Uterus (tissue), 4 donors: ENCODE data around the gene ZNF205. TPM values are rescaled to one million over a fixed set of nuclear protein-coding genes. Genes with fewer than 3 reads are reported as not detected.

ENCODE experiments used
- DNase-seq, 2 donors: peaks; one replicate each; pipeline ENCODE4 v3.0.0-alpha.2; 2019 to 2020
- H3K27ac ChIP-seq, 2 donors: fragments of 200-600 bp; sonication (generic); 1 replicate in 1 of 2; 2 replicates in 1 of 2; pipeline ENCODE4 v1.5.1; 2016 to 2018
- H3K27me3 ChIP-seq, 2 donors: fragments of 200-600 bp; sonication (generic); one replicate each; pipeline ENCODE4 v1.5.1; 2018 to 2019; ENCODE audit warnings: control low read depth in 1 of 2
- H3K36me3 ChIP-seq, 2 donors: fragments of 200-600 bp; sonication (generic); one replicate each; pipeline ENCODE4 v1.5.1; 2019; ENCODE audit warnings: control low read depth in 1 of 2
- H3K4me1 ChIP-seq, 2 donors: fragments of 200-600 bp; sonication (generic); one replicate each; pipeline ENCODE4 v1.5.1; 2018 to 2019; ENCODE audit warnings: control low read depth in 1 of 2
- H3K4me3 ChIP-seq, 2 donors: fragments of 200-600 bp; sonication (generic); 1 replicate in 1 of 2; 2 replicates in 1 of 2; pipeline ENCODE4 v1.5.1; 2018 to 2019; ENCODE audit warnings: mild to moderate bottlenecking in 1 of 2
- H3K9me3 ChIP-seq, 2 donors: fragments of 200-600 bp; sonication (generic); one replicate each; pipeline ENCODE4 v1.5.1; 2019; ENCODE audit warnings: control low read depth in 1 of 2
- CTCF ChIP-seq, 4 experiments: fragments of 200-600 bp in 2 of 4; fragments of 450-650 bp in 2 of 4; sonication (generic) in 2 of 4; IDR thresholded peaks; one replicate each; pipeline ENCODE4 v1.5.1; 2016 to 2019; ENCODE audit warnings: antibody characterized with exemption in 4 of 4, mild to moderate bottlenecking in 2 of 4, moderate library complexity in 1 of 4
- POLR2A ChIP-seq, 2 donors: fragments of 450-650 bp; IDR thresholded peaks; one replicate each; pipeline ENCODE4 v1.6.1; 2016; ENCODE audit warnings: antibody characterized with exemption in 2 of 2, mild to moderate bottlenecking in 1 of 2, moderate library complexity in 1 of 2
- intact Hi-C: fragments of 100-400 bp; cut with DNase I; formaldehyde crosslinking; loops from one replicate; pipeline ENCODE4 v1.15.1; 2023; ENCODE audit warnings: low total_unique reads
- total RNA-seq, 4 donors: library from RNA; depleted of rRNA in 3 of 4; stranded (reverse); fragments of >200 nt in 3 of 4; gene quantifications; one replicate each; pipeline versions ENCODE4 v1.1.0 to v1.2.4, GENCODE V29; 2014 to 2023
- donor health status: DM: yes; HTN: yes; CAD: no.

ZNF205 gene
- total RNA-seq, 4 donors from 2014 or later, result 12.9 to 26.9 (median 18.3) TPM

GRCh38 chr16:3113765-3114479 is 1.5 kb downstream of the ZNF205 start:
- H3K4me3 ChIP-seq, result peak overlapping the region in 1 of 2 donors; percentile 74
- TF ChIP-seq POLR2A (IDR thresholded peaks at IDR 0.05), result no peak
- TF ChIP-seq CTCF (IDR thresholded peaks at IDR 0.05), result no peak
- intact Hi-C loops, result no loop called here
- no peaks in the 10 kb centered on the region for H3K27me3 ChIP-seq
- no peaks in the 10 kb centered on the region for H3K36me3 ChIP-seq
- H3K27ac ChIP-seq, result no peak overlapping the region
- peaks cover 0 to 4% of the 10 kb centered on the region in 2 donors for H3K4me1 ChIP-seq
- DNase-seq, result no peak
- no peaks in the 10 kb centered on the region for H3K9me3 ChIP-seq

- intact Hi-C loops, result no loop called here
- no peaks in the 10 kb centered on the region for H3K36me3 ChIP-seq
- H3K4me3 ChIP-seq, result no peak overlapping the region
Measured at GRCh38 chr16:3115003-3115402, 2.6 kb downstream of the ZNF205 start.

GRCh38 chr16:3115561-3115960 is 3.2 kb downstream of the ZNF205 start:
- TF ChIP-seq POLR2A (IDR thresholded peaks at IDR 0.05), result no peak
- no peak for TF ChIP-seq CTCF (IDR thresholded peaks at IDR 0.05)
- intact Hi-C loops, result no loop called here
- H3K4me3 ChIP-seq, result no peak overlapping the region
- H3K9me3 ChIP-seq, result no peaks in the 10 kb centered on the region
- peaks cover 0 to 4% of the 10 kb centered on the region in 2 donors for H3K4me1 ChIP-seq
- H3K27me3 ChIP-seq, result no peaks in the 10 kb centered on the region
- H3K36me3 ChIP-seq, result no peaks in the 10 kb centered on the region
- DNase-seq, result no peak
- H3K27ac ChIP-seq, result no peak overlapping the region

More at GRCh38 chr16:3115003-3115402, 2.6 kb downstream of the ZNF205 start:
- DNase-seq, result no peak
- Histone ChIP-seq H3K9me3 (no peaks in the 10 kb centered on the region), H3K27me3 (no peaks in the 10 kb centered on the region), H3K27ac (no peak overlapping the region), H3K4me1 (peaks cover 0 to 4% of the 10 kb centered on the region in 2 donors)
- no peak for TF ChIP-seq CTCF (IDR thresholded peaks at IDR 0.05)
- TF ChIP-seq POLR2A (IDR thresholded peaks at IDR 0.05), result no peak

- intact Hi-C loops, result no loop called here
- no peak for DNase-seq
- no peaks in the 10 kb centered on the region for H3K27me3 ChIP-seq
- no peak overlapping the region for H3K4me3 ChIP-seq
- H3K4me1 ChIP-seq, result no peaks in the 10 kb centered on the region
- no peaks in the 10 kb centered on the region for H3K36me3 ChIP-seq
- no peak for TF ChIP-seq POLR2A (IDR thresholded peaks at IDR 0.05)
- TF ChIP-seq CTCF (IDR thresholded peaks at IDR 0.05), result no peak
- H3K9me3 ChIP-seq, result no peaks in the 10 kb centered on the region
- H3K27ac ChIP-seq, result no peak overlapping the region
Measured at GRCh38 chr16:3118204-3118790, 5.9 kb downstream of the ZNF205 start.

- no peaks in the 10 kb centered on the region for H3K9me3 ChIP-seq
- H3K27ac ChIP-seq, result no peak overlapping the region
- H3K4me1 ChIP-seq, result peaks cover 0 to 4% of the 10 kb centered on the region in 2 donors
- TF ChIP-seq CTCF (IDR thresholded peaks at IDR 0.05) (no peak), POLR2A (IDR thresholded peaks at IDR 0.05) (no peak)
- intact Hi-C loops, result no loop called here
- no peaks in the 10 kb centered on the region for H3K27me3 ChIP-seq
- H3K36me3 ChIP-seq, result no peaks in the 10 kb centered on the region
- no peak overlapping the region for H3K4me3 ChIP-seq
- DNase-seq, result no peak
Measured at GRCh38 chr16:3118846-3119245, 6.5 kb downstream of the ZNF205 start.
